HG03280 (cell line): ENCODE measurements around the gene OTOP3.

Experiments
- ATAC-seq: cut with Tn5 transposase; IDR thresholded peaks from one replicate; pipeline ENCODE4 v1.9.1; 2021; ENCODE audit warnings: mild to moderate bottlenecking, moderate library complexity; ENCODE audit not compliant: unreplicated experiment

OTOP3 gene

GRCh38 chr17:74916136-74916850 is 19.4 kb upstream of the OTOP3 start:
- no peak for ATAC-seq

GRCh38 chr17:74916851-74917199 is 18.9 kb upstream of the OTOP3 start:
- ATAC-seq = no peak

GRCh38 chr17:74917430-74917829 is 18.3 kb upstream of the OTOP3 start:
- no peak for ATAC-seq

- ATAC-seq = no peak
Measured at GRCh38 chr17:74918906-74919305, 16.8 kb upstream of the OTOP3 start.

GRCh38 chr17:74919440-74920305 is 16.0 kb upstream of the OTOP3 start:
- no peak for ATAC-seq

GRCh38 chr17:74920306-74920620 is 15.4 kb upstream of the OTOP3 start:
- ATAC-seq = no peak

- ATAC-seq = no peak
Measured at GRCh38 chr17:74920642-74921025, 15.1 kb upstream of the OTOP3 start.

- ATAC-seq = no peak
Measured at GRCh38 chr17:74921026-74921681, 14.5 kb upstream of the OTOP3 start.

- ATAC-seq = no peak
Measured at GRCh38 chr17:74921769-74922168, 13.9 kb upstream of the OTOP3 start.

- no peak for ATAC-seq
Measured at GRCh38 chr17:74922172-74922571, 13.5 kb upstream of the OTOP3 start.

GRCh38 chr17:74922694-74923537 is 12.8 kb upstream of the OTOP3 start, which contains the start of gene USH1G:
TSS of gene USH1G (minus strand) at chr17:74923255. CDS start at chr17:74923073, 182 bp downstream.
- no peak for ATAC-seq

- no peak for ATAC-seq
Measured at GRCh38 chr17:74923538-74924249, 12.0 kb upstream of the OTOP3 start.

- ATAC-seq = no peak
Measured at GRCh38 chr17:74924250-74924948, 11.3 kb upstream of the OTOP3 start, which contains the start of gene OTOP2. TSS of gene OTOP2 (plus strand) at chr17:74924273. CDS start at chr17:74924633, 360 bp downstream.

- ATAC-seq = no peak
Measured at GRCh38 chr17:74925242-74925641, 10.5 kb upstream of the OTOP3 start.

GRCh38 chr17:74928786-74929185 is 6.9 kb upstream of the OTOP3 start:
- no peak for ATAC-seq

GRCh38 chr17:74930535-74931036 is 5.1 kb upstream of the OTOP3 start:
- ATAC-seq = no peak

- ATAC-seq = no peak
Measured at GRCh38 chr17:74935048-74935447, 650 bp upstream of the OTOP3 start.

- no peak for ATAC-seq
Measured at GRCh38 chr17:74936470-74936799, 737 bp downstream of the OTOP3 start.
